GM12878 (cell line): Measurements from ENCODE around the gene TCIRG1. TPM values are rescaled to one million over a fixed set of nuclear protein-coding genes. Genes with fewer than 3 reads are reported as not detected.

Source experiments
- ATF7 ChIP-seq: fragments of 450-650 bp; IDR thresholded peaks from 2 replicates; pipeline ENCODE4 v1.6.1; 2016; ENCODE audit warnings: low read depth, mild to moderate bottlenecking
- BCLAF1 ChIP-seq: fragments of 450-650 bp; IDR thresholded peaks from 2 replicates; pipeline ENCODE4 v1.6.1; 2017; ENCODE audit warnings: antibody characterized with exemption, mild to moderate bottlenecking, moderate library complexity
- CTCF ChIP-seq, 3 experiments: IDR thresholded peaks in 2 of 3; conservative IDR thresholded peaks in 1 of 3; 2 replicates each; pipeline ENCODE4 v1.5.1; 2011; ENCODE audit warnings: low read depth in 3 of 3, low read length in 3 of 3, mild to moderate bottlenecking in 3 of 3, control low read depth in 2 of 3, moderate library complexity in 2 of 3, inconsistent platforms in 1 of 3, mixed read lengths in 1 of 3; ENCODE audit not compliant: control insufficient read depth in 2 of 3, insufficient read depth in 1 of 3; ENCODE audit errors: extremely low read depth in 1 of 3
- E2F4 ChIP-seq: IDR thresholded peaks from 2 replicates; pipeline ENCODE4 v1.6.1; 2012; ENCODE audit warnings: low read depth, low read length, improper control_type of control experiment
- E4F1 ChIP-seq: fragments of 450-650 bp; IDR thresholded peaks from 2 replicates; pipeline ENCODE4 v1.6.1; 2018; ENCODE audit warnings: borderline replicate concordance, mild to moderate bottlenecking; ENCODE audit not compliant: partially characterized antibody
- EP300 ChIP-seq, 2 experiments: fragments of 150-350 bp in 1 of 2; IDR thresholded peaks; 2 replicates each; pipeline ENCODE4 v1.6.1; 2011 to 2012; ENCODE audit warnings: low read depth in 2 of 2, low read length in 2 of 2, borderline replicate concordance in 1 of 2, improper control_type of control experiment in 1 of 2, inconsistent platforms in 1 of 2; ENCODE audit not compliant: control insufficient read depth in 1 of 2
- ESRRA ChIP-seq: IDR thresholded peaks from 2 replicates; pipeline ENCODE4 v1.6.1; 2012; ENCODE audit warnings: mild to moderate bottlenecking, low read length, improper control_type of control experiment
- GABPA ChIP-seq: IDR thresholded peaks from 2 replicates; pipeline ENCODE4 v1.6.1; 2014; ENCODE audit warnings: antibody characterized with exemption, low read depth, mild to moderate bottlenecking, inconsistent platforms
- IRF4 ChIP-seq: IDR thresholded peaks from 2 replicates; pipeline ENCODE4 v1.6.1; 2011; ENCODE audit warnings: low read depth, low read length
- NKRF ChIP-seq: fragments of 450-650 bp; conservative IDR thresholded peaks from 2 replicates; pipeline ENCODE4 v1.6.1; 2017; ENCODE audit warnings: mild to moderate bottlenecking, moderate library complexity
- PML ChIP-seq: IDR thresholded peaks from 2 replicates; pipeline ENCODE4 v1.6.1; 2012; ENCODE audit warnings: low read length, inconsistent platforms
- POLR2AphosphoS2 ChIP-seq: IDR thresholded peaks from 2 replicates; pipeline ENCODE4 v1.6.1; 2011; ENCODE audit warnings: low read depth, mild to moderate bottlenecking, low read length, improper control_type of control experiment, moderate library complexity
- RELA ChIP-seq: fragments of 450-650 bp; IDR thresholded peaks from 2 replicates; pipeline ENCODE4 v1.8.0; 2014; ENCODE audit warnings: borderline replicate concordance; ENCODE audit not compliant: partially characterized antibody
- SUZ12 ChIP-seq: fragments of 200-600 bp; sonication (generic); IDR thresholded peaks from one replicate; pipeline ENCODE4 v1.6.1; 2018; ENCODE audit warnings: antibody characterized with exemption, mild to moderate bottlenecking; ENCODE audit not compliant: unreplicated experiment
- TAF1 ChIP-seq: IDR thresholded peaks from 2 replicates; pipeline ENCODE4 v1.6.1; 2011; ENCODE audit warnings: mild to moderate bottlenecking, low read depth, low read length, borderline replicate concordance
- ZBED1 ChIP-seq: IDR thresholded peaks from 2 replicates; pipeline ENCODE4 v1.6.1; 2016; ENCODE audit warnings: borderline replicate concordance
- polyA plus RNA-seq, 11 experiments: library from polyadenylated mRNA; depleted of rRNA in 4 of 11; unstranded in 6 of 11; stranded (reverse) in 5 of 11; fragments of >200 nt; fragmentation: Nextera tagmentation in 4 of 11; fragmentation: Illumina TruSeq in 1 of 11; extraction: Ambion mirVana in 4 of 11; extraction: Trizol in 1 of 11; gene quantifications; 1 replicate in 1 of 11; 2 replicates in 10 of 11; pipeline versions ENCODE4 v1.2.1 to v1.2.3, GENCODE V29; 2011 to 2016; ENCODE audit warnings: inconsistent platforms in 2 of 11, missing spikeins in 2 of 11, low read depth in 1 of 11
- total RNA-seq, 4 experiments: library from RNA; depleted of rRNA in 3 of 4; stranded (reverse); fragments of >200 nt in 3 of 4; fragmentation: Illumina TruSeq in 1 of 4; extraction: Trizol in 1 of 4; gene quantifications; 2 replicates each; pipeline versions ENCODE4 v1.2.1 to v1.2.3, GENCODE V29; 2013 to 2021

The TCIRG1 gene
- total and polyA plus RNA-seq, 10 of the 15 experiments (the other 5 are each of a cell fraction or from before 2014, with no cell fraction given) = 0.76 to 218 (median 87.4) TPM

GRCh38 chr11:68003846-68004550 is 34.8 kb upstream of the TCIRG1 start, which contains the start of gene UNC93B1 (continued):
- TF ChIP-seq BCLAF1 (no peak), TAF1 (peak; percentile 62; the same call in 1 of the 2 replicates), POLR2AphosphoS2 (no peak), RELA (no peak), SUZ12 (no peak), ATF7 (no peak), IRF4 (no peak), ESRRA (no peak), EP300 (IDR thresholded peaks at IDR 0.05; ENCODE audit: borderline replicate concordance in 1 of 2, control insufficient read depth in 1 of 2, low read depth in 2 of 2, low read length in 2 of 2) (no peak), PML (no peak), NKRF (no peak), E4F1 (no peak), ZBED1 (no peak), CTCF (IDR thresholded peaks at IDR 0.05 in 2 of 3, conservative IDR thresholded peaks at IDR 0.05 in 1 of 3; ENCODE audit: control insufficient read depth in 2 of 3, extremely low read depth in 1 of 3, insufficient read depth in 1 of 3, low read depth in 3 of 3, low read length in 3 of 3) (no peak), E2F4 (no peak), GABPA (no peak)
